ENCODE results near the gene PIEZO1. TPM values are rescaled to one million over a fixed set of nuclear protein-coding genes. Genes with fewer than 3 reads are reported as not detected.
A peak's percentile ranks its signal among the peaks of the same experiment; 100 is the strongest.

PIEZO1 gene
- total and polyA plus RNA-seq, 10 donors, result 145 to 385 (median 201) TPM

DNA sequence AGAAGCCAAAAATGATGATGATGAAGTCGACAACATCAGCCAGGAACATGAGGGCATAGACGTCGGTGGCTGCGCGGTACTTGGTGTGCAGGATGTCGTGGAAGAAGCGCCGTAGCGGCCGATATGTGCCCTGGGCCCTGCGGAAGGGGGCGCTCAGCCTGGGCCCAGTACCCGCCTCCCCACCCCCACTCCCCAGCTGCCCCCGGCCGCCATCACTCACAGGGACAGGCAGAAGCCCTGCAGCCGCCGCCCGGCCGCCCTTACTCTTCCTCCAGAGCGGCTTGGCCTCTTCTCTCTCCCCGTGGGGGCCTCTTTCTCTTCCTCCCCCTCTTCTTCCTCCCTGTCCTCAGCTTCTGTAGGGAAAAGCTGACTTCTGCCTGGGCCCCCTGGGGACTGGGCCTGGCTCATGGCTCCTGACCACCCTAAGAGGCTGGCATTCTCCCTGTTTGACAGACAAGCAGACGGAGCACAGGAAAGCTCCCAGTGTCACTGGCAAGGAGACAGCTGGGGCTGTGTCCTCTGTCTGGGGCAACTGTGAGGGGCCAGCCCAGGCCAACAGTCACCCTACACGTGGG, 64.5 kb downstream of the PIEZO1 start:
- no peak overlapping the region for H3K27ac ChIP-seq
- WGBS, 5 donors, result 90 to 94% (median 91%) methylated on average over 19 to 23 of the region's 23 CpGs
- H3K4me3 ChIP-seq, result no peak overlapping the region
- peaks cover 19 to 100% (median 98%) of the 10 kb centered on the region in 6 donors for H3K36me3 ChIP-seq
- no peaks in the 10 kb centered on the region for H3K9me3 ChIP-seq
- DNase-seq, result no peak
- no peaks in the 10 kb centered on the region for H3K27me3 ChIP-seq (replicated peaks in 1 of 7)
- intact Hi-C loops (cut with DNase I; ENCODE audit: low total_unique reads), result no loop called here
- no peaks in the 10 kb centered on the region for H3K4me1 ChIP-seq
- TF ChIP-seq POLR2AphosphoS5 (IDR thresholded peaks at IDR 0.05), result no peak
- TF ChIP-seq, protein P1, sequence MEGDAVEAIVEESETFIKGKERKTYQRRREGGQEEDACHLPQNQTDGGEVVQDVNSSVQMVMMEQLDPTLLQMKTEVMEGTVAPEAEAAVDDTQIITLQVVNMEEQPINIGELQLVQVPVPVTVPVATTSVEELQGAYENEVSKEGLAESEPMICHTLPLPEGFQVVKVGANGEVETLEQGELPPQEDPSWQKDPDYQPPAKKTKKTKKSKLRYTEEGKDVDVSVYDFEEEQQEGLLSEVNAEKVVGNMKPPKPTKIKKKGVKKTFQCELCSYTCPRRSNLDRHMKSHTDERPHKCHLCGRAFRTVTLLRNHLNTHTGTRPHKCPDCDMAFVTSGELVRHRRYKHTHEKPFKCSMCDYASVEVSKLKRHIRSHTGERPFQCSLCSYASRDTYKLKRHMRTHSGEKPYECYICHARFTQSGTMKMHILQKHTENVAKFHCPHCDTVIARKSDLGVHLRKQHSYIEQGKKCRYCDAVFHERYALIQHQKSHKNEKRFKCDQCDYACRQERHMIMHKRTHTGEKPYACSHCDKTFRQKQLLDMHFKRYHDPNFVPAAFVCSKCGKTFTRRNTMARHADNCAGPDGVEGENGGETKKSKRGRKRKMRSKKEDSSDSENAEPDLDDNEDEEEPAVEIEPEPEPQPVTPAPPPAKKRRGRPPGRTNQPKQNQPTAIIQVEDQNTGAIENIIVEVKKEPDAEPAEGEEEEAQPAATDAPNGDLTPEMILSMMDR (IDR thresholded peaks at IDR 0.05 in 8 of 11, conservative IDR thresholded peaks at IDR 0.05 in 3 of 11), result no peak
- no peak for TF ChIP-seq POLR2A (IDR thresholded peaks at IDR 0.05)

DNA sequence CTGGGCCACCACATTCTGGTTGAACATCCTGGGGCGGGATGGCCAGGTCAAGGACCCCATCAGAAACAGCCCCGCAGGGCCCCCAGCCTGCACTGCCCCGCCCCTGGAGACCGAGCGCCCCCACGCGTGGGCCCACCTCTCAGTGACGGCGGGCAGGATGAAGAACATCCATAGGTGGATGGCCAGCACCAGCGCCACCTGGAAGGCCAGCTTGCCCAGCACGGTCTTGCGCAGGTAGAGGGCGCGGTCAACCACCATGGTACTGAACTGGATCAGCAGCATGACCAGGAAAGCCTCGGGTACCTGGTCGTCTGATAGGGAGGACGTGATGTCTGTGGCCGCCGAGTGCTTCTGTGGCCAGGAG, 65.1 kb downstream of the PIEZO1 start:
- Histone ChIP-seq H3K27me3 (replicated peaks in 1 of 7) (no peaks in the 10 kb centered on the region), H3K27ac (no peak overlapping the region), H3K4me3 (no peak overlapping the region), H3K4me1 (no peaks in the 10 kb centered on the region), H3K36me3 (peaks cover 15 to 100% (median 98%) of the 10 kb centered on the region in 6 donors), H3K9me3 (no peaks in the 10 kb centered on the region)
- intact Hi-C loops (cut with DNase I; ENCODE audit: low total_unique reads), result no loop called here
- no peak for DNase-seq
- WGBS, 5 donors, result 88 to 95% (median 93%) methylated on average over 10 to 19 of the region's 19 CpGs
- TF ChIP-seq POLR2AphosphoS5 (IDR thresholded peaks at IDR 0.05), result peak in 1 of 3 donors; percentile 38
- TF ChIP-seq, protein P1 (IDR thresholded peaks at IDR 0.05 in 8 of 11, conservative IDR thresholded peaks at IDR 0.05 in 3 of 11), result no peak
- no peak for TF ChIP-seq POLR2A (IDR thresholded peaks at IDR 0.05)

DNA sequence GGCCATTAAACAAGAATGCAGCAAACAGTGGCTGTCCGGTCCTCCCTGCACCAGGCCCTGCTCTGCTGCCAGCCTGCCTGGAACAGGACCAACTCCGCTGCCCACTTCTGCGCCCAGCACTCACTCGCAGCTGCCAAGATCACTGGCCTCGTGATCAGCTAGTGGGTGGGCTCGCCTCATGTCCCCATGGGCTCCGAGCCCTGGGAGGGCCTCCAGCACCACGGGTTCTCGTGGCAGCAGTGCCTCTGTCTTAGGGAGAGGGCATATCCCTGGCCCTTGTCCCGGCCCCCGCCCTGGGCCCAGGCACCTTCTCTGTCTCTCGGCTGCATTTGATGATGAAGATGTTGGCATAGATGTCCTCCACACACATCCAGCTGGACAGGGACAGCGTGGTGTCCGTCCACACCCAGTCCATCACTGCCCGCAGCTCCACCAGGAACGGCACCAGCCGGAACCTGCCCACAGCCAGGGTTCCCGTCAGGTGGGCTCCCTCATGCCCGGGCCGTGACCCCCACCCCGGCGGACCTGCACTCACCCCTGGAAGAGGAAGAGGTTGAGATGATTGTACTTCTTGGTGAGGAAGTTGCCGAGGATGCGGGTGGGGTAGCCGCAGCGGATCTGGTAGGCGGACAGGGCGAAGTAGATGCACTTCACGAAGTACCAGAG, 65.6 kb downstream of the PIEZO1 start:
- DNase-seq, result no peak
- Histone ChIP-seq H3K27ac (no peak overlapping the region), H3K9me3 (no peaks in the 10 kb centered on the region), H3K36me3 (peaks cover 12 to 100% (median 98%) of the 10 kb centered on the region in 6 donors), H3K4me1 (no peaks in the 10 kb centered on the region), H3K27me3 (replicated peaks in 1 of 7) (no peaks in the 10 kb centered on the region), H3K4me3 (no peak overlapping the region)
- intact Hi-C loops (cut with DNase I; ENCODE audit: low total_unique reads), result no loop called here
- 90 to 94% (median 93%) methylated on average over 23 to 29 of the region's 29 CpGs for WGBS, 5 donors
- TF ChIP-seq POLR2A (IDR thresholded peaks at IDR 0.05) (no peak), POLR2AphosphoS5 (IDR thresholded peaks at IDR 0.05) (no peak)
- TF ChIP-seq, protein P1 (IDR thresholded peaks at IDR 0.05 in 8 of 11, conservative IDR thresholded peaks at IDR 0.05 in 3 of 11), result no peak

DNA sequence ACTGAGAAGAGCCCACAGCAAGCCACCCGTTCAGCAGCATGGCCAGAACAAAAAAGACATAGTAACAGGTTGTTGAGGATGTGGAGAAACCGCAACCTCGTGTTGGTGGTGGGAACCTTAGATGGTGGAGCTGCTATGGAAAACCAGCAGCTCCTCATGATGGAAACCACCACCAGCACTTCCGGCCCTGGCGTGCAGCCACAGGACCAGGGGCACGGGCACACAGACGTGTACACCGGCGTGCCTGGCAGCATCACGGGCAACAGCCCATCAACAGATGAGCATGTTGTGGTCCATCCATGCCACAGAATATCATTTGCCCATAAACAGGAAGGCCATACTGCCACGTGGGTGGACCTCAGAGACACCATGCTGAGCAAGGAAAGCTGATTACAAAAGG, 66.8 kb downstream of the PIEZO1 start:
- peaks cover 12 to 100% (median 98%) of the 10 kb centered on the region in 6 donors for H3K36me3 ChIP-seq
- no peaks in the 10 kb centered on the region for H3K9me3 ChIP-seq
- TF ChIP-seq, protein P1 (IDR thresholded peaks at IDR 0.05 in 8 of 11, conservative IDR thresholded peaks at IDR 0.05 in 3 of 11), result no peak
- peak in 2 of 3 donors; percentile 10 to 54 for TF ChIP-seq POLR2AphosphoS5 (IDR thresholded peaks at IDR 0.05)
- intact Hi-C loops (cut with DNase I; ENCODE audit: low total_unique reads), result no loop called here
- H3K27me3 ChIP-seq (replicated peaks in 1 of 7), result no peaks in the 10 kb centered on the region
- DNase-seq, result no peak
- H3K4me3 ChIP-seq, result no peak overlapping the region
- no peaks in the 10 kb centered on the region for H3K4me1 ChIP-seq
- 80 to 92% (median 87%) methylated on average over 10 to 11 of the region's 11 CpGs for whole genome bisulfite sequencing, 5 donors
- H3K27ac ChIP-seq, result no peak overlapping the region
